ENCODE results near the gene DLGAP1. TPM values are rescaled to one million over a fixed set of nuclear protein-coding genes. Genes with fewer than 3 reads are reported as not detected.
"Not testable (repeated sequence)": the region's sequence is repeated elsewhere in the genome, so short reads cannot be mapped to it uniquely, and the experiment has no call there.

The DLGAP1 gene
- total RNA-seq, 1 donor from 2014 or later = 3.7 TPM

DNA sequence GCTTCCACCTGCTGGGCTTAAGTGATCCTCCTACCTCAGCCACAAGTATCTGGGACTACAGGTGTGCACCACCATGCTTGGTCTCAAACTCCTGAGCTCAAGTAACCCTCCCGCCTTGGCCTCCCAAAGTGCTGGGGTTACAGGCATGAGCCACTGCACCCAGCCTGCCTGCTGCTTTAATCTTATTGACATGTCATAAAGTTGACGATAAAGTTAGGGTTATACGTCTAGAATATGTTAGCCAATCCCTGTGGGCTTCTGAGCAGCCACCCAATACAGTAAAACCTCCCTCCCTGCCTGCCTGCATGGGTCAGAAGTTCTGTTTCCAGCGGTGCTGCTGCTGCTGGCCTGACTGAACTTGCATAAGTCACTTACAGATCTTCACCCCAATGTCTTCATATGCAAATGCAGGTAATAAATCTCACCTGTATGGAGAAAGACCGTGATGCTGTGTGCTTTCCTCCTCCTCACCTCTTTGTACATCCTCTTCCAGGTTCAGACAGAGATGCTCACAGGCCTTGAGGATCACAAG, 975.1 kb downstream of the DLGAP1 start:
- Mint-ChIP-seq H3K27me3 (peaks cover 4% of the 10 kb centered on the region), H3K36me3 (peaks cover under 1% of the 10 kb centered on the region), H3K4me1 (ENCODE audit: unreplicated experiment) (no peaks in the 10 kb centered on the region), H3K27ac (no peak overlapping the region), H3K4me3 (no peak overlapping the region), H3K9me3 (peaks cover 1% of the 10 kb centered on the region)
- TF ChIP-seq, protein P1, sequence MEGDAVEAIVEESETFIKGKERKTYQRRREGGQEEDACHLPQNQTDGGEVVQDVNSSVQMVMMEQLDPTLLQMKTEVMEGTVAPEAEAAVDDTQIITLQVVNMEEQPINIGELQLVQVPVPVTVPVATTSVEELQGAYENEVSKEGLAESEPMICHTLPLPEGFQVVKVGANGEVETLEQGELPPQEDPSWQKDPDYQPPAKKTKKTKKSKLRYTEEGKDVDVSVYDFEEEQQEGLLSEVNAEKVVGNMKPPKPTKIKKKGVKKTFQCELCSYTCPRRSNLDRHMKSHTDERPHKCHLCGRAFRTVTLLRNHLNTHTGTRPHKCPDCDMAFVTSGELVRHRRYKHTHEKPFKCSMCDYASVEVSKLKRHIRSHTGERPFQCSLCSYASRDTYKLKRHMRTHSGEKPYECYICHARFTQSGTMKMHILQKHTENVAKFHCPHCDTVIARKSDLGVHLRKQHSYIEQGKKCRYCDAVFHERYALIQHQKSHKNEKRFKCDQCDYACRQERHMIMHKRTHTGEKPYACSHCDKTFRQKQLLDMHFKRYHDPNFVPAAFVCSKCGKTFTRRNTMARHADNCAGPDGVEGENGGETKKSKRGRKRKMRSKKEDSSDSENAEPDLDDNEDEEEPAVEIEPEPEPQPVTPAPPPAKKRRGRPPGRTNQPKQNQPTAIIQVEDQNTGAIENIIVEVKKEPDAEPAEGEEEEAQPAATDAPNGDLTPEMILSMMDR (conservative IDR thresholded peaks at IDR 0.05) = no peak
- no peak for DNase-seq (ENCODE audit: extremely low spot score, unreplicated experiment)

DNA sequence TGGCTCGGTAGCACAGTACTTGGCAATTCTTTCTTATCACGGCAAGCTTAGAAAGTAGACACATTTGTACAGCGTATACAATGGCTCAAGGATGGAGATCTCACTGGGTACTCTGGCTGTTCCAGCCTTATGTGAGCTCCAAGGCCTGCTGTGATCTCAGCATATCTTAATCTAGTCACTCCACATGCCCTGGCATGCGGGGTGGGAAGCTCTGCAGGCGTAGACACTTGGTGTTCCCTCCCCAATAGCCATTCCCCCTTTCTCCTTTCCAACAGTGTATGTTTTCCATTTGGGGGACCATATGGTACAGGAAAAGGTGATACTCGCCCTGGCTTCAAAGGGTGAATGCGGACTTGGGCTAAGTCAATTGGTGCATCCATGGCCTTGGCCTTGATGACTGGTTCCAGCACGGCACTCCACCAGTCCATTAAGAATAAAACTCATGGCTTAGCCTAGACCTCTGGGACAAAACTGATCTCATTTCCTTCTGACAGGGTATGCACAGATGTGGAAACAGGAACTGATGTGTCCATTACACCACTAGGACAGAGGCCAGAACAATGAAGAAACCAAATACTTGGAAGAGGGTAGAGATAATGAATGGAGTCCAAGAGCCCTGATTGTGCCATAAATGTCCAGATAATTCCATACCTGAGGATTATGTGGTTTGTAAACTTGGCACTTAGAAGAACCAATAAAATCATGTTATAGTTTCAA, 976.7 kb downstream of the DLGAP1 start:
- Mint-ChIP-seq H3K27ac (no peak overlapping the region), H3K4me3 (no peak overlapping the region), H3K9me3 (peaks cover 6% of the 10 kb centered on the region), H3K4me1 (ENCODE audit: unreplicated experiment) (no peaks in the 10 kb centered on the region), H3K27me3 (peaks cover 4% of the 10 kb centered on the region), H3K36me3 (peaks cover 5% of the 10 kb centered on the region)
- DNase-seq (ENCODE audit: extremely low spot score, unreplicated experiment) = no peak
- TF ChIP-seq, protein P1 (conservative IDR thresholded peaks at IDR 0.05) = no peak

DNA sequence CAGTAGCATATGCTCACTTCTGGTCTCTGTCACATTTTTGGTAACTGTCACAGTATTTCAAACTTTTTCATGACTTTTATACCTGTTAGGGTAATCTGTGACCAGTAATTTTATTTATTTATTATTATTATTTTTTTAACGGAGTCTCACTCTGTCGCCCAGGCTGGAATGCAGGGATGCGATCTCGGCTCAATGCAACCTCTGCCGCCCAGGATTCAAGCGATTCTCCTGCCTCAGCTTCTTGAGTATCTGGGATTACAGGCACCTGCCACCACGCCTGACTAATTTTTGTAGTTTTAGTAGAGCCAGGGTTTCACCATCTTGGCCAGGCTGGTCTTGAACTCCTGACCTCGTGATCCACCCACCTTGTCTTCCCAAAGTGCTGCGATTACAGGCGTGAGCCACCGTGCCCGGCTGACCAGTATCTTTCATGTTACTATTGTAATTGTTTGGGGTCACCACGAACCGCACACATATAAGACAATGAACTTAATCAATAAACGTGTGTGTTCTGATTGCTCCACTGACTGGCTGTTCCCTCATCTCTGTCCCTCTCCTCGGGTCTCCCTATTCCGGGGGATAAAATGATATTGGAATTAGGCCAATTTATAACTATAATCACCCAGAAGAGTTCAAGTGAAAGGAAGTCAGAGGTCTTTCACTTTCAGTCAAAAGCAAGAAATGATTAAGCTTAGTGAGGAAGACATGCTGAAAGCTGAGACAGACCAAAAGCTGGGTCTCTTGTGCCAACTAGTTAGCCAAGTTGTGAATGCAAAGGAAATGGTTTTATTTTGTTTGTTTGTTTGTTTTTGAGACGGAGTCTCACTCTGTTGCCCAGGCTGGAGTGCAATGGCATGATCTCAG, 982.2 kb downstream of the DLGAP1 start:
- H3K4me1 Mint-ChIP-seq (ENCODE audit: unreplicated experiment) = peaks cover 8% of the 10 kb centered on the region
- no peaks in the 10 kb centered on the region for H3K27me3 Mint-ChIP-seq
- H3K4me3 Mint-ChIP-seq = no peak overlapping the region
- H3K27ac Mint-ChIP-seq = no peak overlapping the region
- H3K36me3 Mint-ChIP-seq = peaks cover 5% of the 10 kb centered on the region
- peaks cover 6% of the 10 kb centered on the region for H3K9me3 Mint-ChIP-seq
- TF ChIP-seq, protein P1 (conservative IDR thresholded peaks at IDR 0.05) = no peak
- no peak for DNase-seq (ENCODE audit: extremely low spot score, unreplicated experiment)

DNA sequence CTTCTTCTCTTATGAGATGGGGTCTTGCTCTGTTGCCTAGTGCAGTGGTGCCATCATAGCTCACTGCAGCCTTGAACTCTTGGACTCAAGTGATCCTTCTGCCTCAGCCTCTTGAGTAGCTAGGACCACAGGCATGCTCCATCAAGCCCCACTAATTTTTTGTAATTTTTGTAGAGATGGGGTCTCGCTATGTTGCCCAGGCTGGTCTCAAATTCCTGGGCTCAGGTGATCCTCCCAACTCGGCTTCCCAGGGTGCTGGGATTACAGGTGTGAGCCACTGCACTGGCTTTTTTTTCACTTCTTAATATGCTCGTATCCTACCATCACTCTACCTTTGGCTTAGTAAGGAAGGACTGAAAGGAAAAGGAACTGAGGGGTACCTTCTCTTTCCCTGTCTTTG, 983.0 kb downstream of the DLGAP1 start:
- H3K4me3 Mint-ChIP-seq; H3K27ac Mint-ChIP-seq; H3K36me3 Mint-ChIP-seq; H3K27me3 Mint-ChIP-seq; H3K9me3 Mint-ChIP-seq; DNase-seq (ENCODE audit: extremely low spot score, unreplicated experiment): not testable (repeated sequence)
- H3K4me1 Mint-ChIP-seq (ENCODE audit: unreplicated experiment) = peaks cover 11% of the 10 kb centered on the region

DNA sequence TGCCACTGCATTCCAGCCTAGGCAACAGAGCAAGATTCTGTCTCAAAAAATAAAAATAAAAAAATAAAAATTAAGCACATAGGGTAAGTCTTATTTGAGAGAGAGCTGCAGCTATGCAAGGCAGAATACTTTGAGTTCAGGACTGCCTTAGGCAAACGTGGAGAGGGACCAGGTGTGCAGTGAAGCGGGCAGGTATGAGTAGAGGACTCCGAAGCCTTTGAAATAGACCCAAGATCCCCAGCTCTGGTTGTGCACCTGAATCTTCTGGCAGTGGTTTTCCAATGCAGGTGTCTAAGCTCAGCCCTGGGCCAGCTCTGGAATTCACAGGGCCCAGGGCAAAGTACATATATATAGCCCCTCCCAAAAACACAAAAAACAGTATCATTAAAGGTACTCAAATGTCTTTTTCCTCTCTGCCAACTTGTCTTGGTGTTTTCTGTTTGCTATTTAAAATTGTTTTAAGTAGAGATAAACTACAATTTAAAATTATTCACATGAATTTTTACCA, 983.9 kb downstream of the DLGAP1 start:
- DNase-seq (ENCODE audit: extremely low spot score, unreplicated experiment) = no peak
- Mint-ChIP-seq H3K27ac (no peak overlapping the region), H3K27me3 (no peaks in the 10 kb centered on the region), H3K36me3 (peaks cover 5% of the 10 kb centered on the region), H3K4me3 (no peak overlapping the region), H3K4me1 (ENCODE audit: unreplicated experiment) (peaks cover 18% of the 10 kb centered on the region), H3K9me3 (peaks cover 6% of the 10 kb centered on the region)
- TF ChIP-seq, protein P1 (conservative IDR thresholded peaks at IDR 0.05) = no peak

Data from type B pancreatic cell (in vitro differentiated cells).